Astrocyte (in vitro differentiated cells and primary cell): ENCODE data around the gene FZD7. TPM values are rescaled to one million over a fixed set of nuclear protein-coding genes. Genes with fewer than 3 reads are reported as not detected.

Experiments used
- DNase-seq: peaks from one replicate; pipeline ENCODE4 v3.0.0-alpha.2; 2010; ENCODE audit warnings: low read depth
- FAIRE-seq: peaks from 2 replicates; lab custom pipeline; 2011; peaks lifted over from hg19 to GRCh38; lab: Jason Lieb, UNC
- H2AFZ ChIP-seq: 2 replicates; pipeline ENCODE4 v1.6.0; 2012; ENCODE audit warnings: low read depth, low read length, inconsistent platforms
- H3K27ac ChIP-seq: 2 replicates; pipeline ENCODE4 v1.5.1; 2011; ENCODE audit warnings: low read depth, low read length, inconsistent platforms
- H3K27me3 ChIP-seq: 2 replicates; pipeline ENCODE4 v1.6.0; 2011; ENCODE audit warnings: low read length, inconsistent platforms; ENCODE audit not compliant: insufficient read depth
- H3K36me3 ChIP-seq: 2 replicates; pipeline ENCODE4 v1.5.1; 2011; ENCODE audit warnings: low read length, inconsistent platforms; ENCODE audit not compliant: insufficient read depth
- H3K4me1 ChIP-seq: 2 replicates; pipeline ENCODE4 v1.5.1; 2011; ENCODE audit warnings: low read length, inconsistent platforms; ENCODE audit not compliant: insufficient read depth
- H3K4me2 ChIP-seq: 2 replicates; pipeline ENCODE4 v1.6.0; 2012; ENCODE audit warnings: low read length, inconsistent platforms
- H3K4me3 ChIP-seq: 2 replicates; pipeline ENCODE4 v1.5.1; 2011; ENCODE audit warnings: low read depth, mild to moderate bottlenecking, low read length, inconsistent platforms; ENCODE audit not compliant: insufficient read depth
- H3K79me2 ChIP-seq: 2 replicates; pipeline ENCODE4 v1.6.0; 2012; ENCODE audit warnings: mild to moderate bottlenecking, low read length, inconsistent platforms; ENCODE audit not compliant: insufficient read depth
- H3K9ac ChIP-seq: 2 replicates; pipeline ENCODE4 v1.6.0; 2012; ENCODE audit warnings: mild to moderate bottlenecking, low read length, inconsistent platforms
- H3K9me3 ChIP-seq: 2 replicates; pipeline ENCODE4 v1.5.1; 2012; ENCODE audit warnings: low read depth, mild to moderate bottlenecking, low read length, inconsistent platforms; ENCODE audit not compliant: insufficient read depth
- H4K20me1 ChIP-seq: 2 replicates; pipeline ENCODE4 v1.6.0; 2012; ENCODE audit warnings: low read length, inconsistent platforms; ENCODE audit not compliant: insufficient read depth
- H3K27ac Mint-ChIP-seq: one replicate; pipeline ENCODE4 v1.8.0; 2021; ENCODE audit warnings: mild to moderate bottlenecking, mixed read lengths; ENCODE audit not compliant: unreplicated experiment
- H3K27me3 Mint-ChIP-seq: one replicate; pipeline ENCODE4 v1.8.0; 2021; ENCODE audit warnings: low read depth, mixed read lengths; ENCODE audit not compliant: unreplicated experiment
- H3K36me3 Mint-ChIP-seq: one replicate; pipeline ENCODE4 v1.8.0; 2021; ENCODE audit warnings: low read depth, mixed read lengths; ENCODE audit not compliant: unreplicated experiment
- H3K4me1 Mint-ChIP-seq: one replicate; pipeline ENCODE4 v1.8.0; 2021; ENCODE audit warnings: low read depth, mixed read lengths; ENCODE audit not compliant: unreplicated experiment
- H3K4me3 Mint-ChIP-seq: one replicate; pipeline ENCODE4 v1.8.0; 2021; ENCODE audit warnings: mild to moderate bottlenecking, moderate library complexity, mixed read lengths; ENCODE audit not compliant: unreplicated experiment
- H3K9me3 Mint-ChIP-seq: one replicate; pipeline ENCODE4 v1.8.0; 2021; ENCODE audit warnings: mild to moderate bottlenecking, mixed read lengths; ENCODE audit not compliant: unreplicated experiment
- EZH2 ChIP-seq: IDR thresholded peaks from 2 replicates; pipeline ENCODE4 v1.6.1; 2012; ENCODE audit warnings: mild to moderate bottlenecking, low read length, inconsistent platforms; ENCODE audit not compliant: insufficient read depth
- total RNA-seq: library from RNA; stranded (reverse); gene quantifications from 2 replicates; pipeline ENCODE4 v1.2.1, GENCODE V29; 2021
- TF ChIP-seq, protein P1 (sequence below): IDR thresholded peaks from 2 replicates; pipeline ENCODE4 v1.5.1; 2011; ENCODE audit warnings: low read depth, mild to moderate bottlenecking, inconsistent platforms, low read length, moderate library complexity; ENCODE audit not compliant: insufficient read depth

Gene FZD7
- total RNA-seq, 1 donor from 2014 or later, result 61.5 TPM

DNA sequence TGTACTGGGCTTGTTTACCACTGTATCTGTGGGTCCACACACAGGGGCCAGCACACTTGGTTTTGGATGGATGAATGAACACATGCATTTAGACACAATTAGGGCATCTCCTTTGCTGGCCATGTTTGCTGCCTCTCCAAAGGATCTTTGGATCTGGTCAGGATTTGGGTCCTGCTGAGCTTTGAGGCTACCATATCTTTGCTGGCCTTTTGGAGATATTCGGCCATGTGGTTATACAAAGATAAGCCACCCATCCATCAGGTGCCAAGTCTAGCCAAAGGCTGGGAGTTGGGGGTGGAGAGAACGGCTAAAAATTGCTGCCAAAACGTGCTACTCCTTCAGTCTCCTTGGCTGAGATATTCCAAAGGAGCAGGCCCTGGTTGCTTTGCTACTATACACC, 18.2 kb upstream of the FZD7 start:
- Histone ChIP-seq H4K20me1 (no peaks in the 10 kb centered on the region), H3K36me3 (no peaks in the 10 kb centered on the region), H3K4me1 (peaks cover 6% of the 10 kb centered on the region), H3K79me2 (no peaks in the 10 kb centered on the region), H3K27ac (no peak overlapping the region), H3K9ac (no peak overlapping the region), H3K9me3 (no peaks in the 10 kb centered on the region), H3K4me3 (no peak overlapping the region), H3K27me3 (no peaks in the 10 kb centered on the region), H2AFZ (no peak overlapping the region), H3K4me2 (no peak overlapping the region)
- Mint-ChIP-seq H3K9me3 (no peaks in the 10 kb centered on the region), H3K36me3 (no peaks in the 10 kb centered on the region), H3K4me3 (no peak overlapping the region), H3K27ac (no peak overlapping the region), H3K4me1 (peaks cover 4% of the 10 kb centered on the region), H3K27me3 (peaks cover 8% of the 10 kb centered on the region)
- DNase-seq (no peak), FAIRE-seq (no peak)
- TF ChIP-seq, protein P1, sequence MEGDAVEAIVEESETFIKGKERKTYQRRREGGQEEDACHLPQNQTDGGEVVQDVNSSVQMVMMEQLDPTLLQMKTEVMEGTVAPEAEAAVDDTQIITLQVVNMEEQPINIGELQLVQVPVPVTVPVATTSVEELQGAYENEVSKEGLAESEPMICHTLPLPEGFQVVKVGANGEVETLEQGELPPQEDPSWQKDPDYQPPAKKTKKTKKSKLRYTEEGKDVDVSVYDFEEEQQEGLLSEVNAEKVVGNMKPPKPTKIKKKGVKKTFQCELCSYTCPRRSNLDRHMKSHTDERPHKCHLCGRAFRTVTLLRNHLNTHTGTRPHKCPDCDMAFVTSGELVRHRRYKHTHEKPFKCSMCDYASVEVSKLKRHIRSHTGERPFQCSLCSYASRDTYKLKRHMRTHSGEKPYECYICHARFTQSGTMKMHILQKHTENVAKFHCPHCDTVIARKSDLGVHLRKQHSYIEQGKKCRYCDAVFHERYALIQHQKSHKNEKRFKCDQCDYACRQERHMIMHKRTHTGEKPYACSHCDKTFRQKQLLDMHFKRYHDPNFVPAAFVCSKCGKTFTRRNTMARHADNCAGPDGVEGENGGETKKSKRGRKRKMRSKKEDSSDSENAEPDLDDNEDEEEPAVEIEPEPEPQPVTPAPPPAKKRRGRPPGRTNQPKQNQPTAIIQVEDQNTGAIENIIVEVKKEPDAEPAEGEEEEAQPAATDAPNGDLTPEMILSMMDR, result no peak
- no peak for TF ChIP-seq EZH2

DNA sequence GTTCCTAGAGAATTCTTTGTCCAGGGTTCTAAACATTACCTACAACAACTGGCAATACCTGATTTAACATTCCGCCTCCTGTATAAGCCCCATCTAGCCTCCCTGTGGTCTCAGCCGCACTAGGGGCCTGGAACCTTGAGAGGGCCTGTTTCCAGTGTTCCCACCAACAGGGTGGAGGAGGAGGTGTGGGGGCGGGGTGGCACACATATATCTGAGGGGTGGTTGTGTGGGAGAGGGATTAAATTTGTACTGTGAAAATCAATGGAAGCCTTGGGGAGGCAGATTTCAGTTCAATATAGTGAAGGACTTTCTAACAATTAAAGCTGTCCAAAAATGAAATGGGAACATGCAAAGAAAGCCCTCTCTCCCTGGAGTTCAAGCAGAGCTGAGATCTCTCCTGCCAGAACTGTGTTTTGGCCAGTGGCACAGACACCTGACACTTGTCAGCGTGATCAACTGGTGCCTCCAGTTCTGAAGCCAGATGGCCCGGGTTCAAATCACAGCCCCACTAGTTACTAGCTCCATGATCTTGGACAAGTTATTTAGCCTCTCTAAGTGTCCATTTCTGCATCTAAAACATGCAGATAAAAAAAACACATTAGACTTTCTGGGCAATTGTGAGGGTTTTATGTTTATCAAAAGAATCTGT, 17.0 kb upstream of the FZD7 start:
- H3K9me3 Mint-ChIP-seq, result no peaks in the 10 kb centered on the region
- H3K4me2 ChIP-seq, result no peak overlapping the region
- TF ChIP-seq, protein P1, result no peak
- TF ChIP-seq EZH2, result no peak

DNA sequence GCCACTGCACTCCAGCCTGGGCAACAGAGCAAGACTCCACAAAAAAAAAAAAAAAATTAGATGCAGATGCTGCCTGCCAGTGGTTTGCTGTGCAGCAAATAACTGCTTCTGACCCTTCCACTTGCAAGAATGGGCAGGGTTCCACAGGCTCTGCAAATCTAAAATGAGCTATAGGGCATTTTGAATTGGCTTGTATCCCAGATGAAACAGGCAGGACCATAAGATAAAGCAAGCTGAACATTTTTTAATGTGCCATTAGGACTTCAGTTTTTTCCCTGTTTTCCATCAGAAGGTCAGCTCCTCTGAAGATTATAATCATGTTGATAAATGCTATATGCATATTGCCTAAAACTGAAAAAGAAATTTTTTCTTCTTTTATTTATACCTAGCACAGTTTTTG, 15.7 kb upstream of the FZD7 start:
- FAIRE-seq, result no peak
- no peak overlapping the region for H3K27ac ChIP-seq
- peaks cover 4% of the 10 kb centered on the region for H3K4me1 Mint-ChIP-seq

More for the DNA sequence above, 17.0 kb upstream of the FZD7 start:
- Histone ChIP-seq H3K9ac (no peak overlapping the region), H3K27ac (no peak overlapping the region), H3K4me3 (no peak overlapping the region), H3K27me3 (no peaks in the 10 kb centered on the region), H3K9me3 (no peaks in the 10 kb centered on the region), H3K36me3 (no peaks in the 10 kb centered on the region), H3K79me2 (no peaks in the 10 kb centered on the region), H2AFZ (no peak overlapping the region), H4K20me1 (no peaks in the 10 kb centered on the region), H3K4me1 (peaks cover 6% of the 10 kb centered on the region)
- Mint-ChIP-seq H3K4me3 (no peak overlapping the region), H3K27me3 (peaks cover 3% of the 10 kb centered on the region), H3K27ac (no peak overlapping the region), H3K36me3 (no peaks in the 10 kb centered on the region), H3K4me1 (peaks cover 4% of the 10 kb centered on the region)
- no peak for FAIRE-seq
- no peak for DNase-seq

More for the DNA sequence above, 15.7 kb upstream of the FZD7 start:
- Histone ChIP-seq H3K79me2 (no peaks in the 10 kb centered on the region), H3K9ac (no peak overlapping the region), H3K9me3 (no peaks in the 10 kb centered on the region), H3K4me2 (no peak overlapping the region), H3K4me1 (peaks cover 6% of the 10 kb centered on the region), H3K4me3 (no peak overlapping the region), H3K36me3 (no peaks in the 10 kb centered on the region), H4K20me1 (no peaks in the 10 kb centered on the region), H2AFZ (no peak overlapping the region), H3K27me3 (no peaks in the 10 kb centered on the region)
- Mint-ChIP-seq H3K4me3 (no peak overlapping the region), H3K36me3 (no peaks in the 10 kb centered on the region), H3K9me3 (no peaks in the 10 kb centered on the region), H3K27ac (no peak overlapping the region), H3K27me3 (peaks cover 3% of the 10 kb centered on the region)
- TF ChIP-seq, protein P1, result no peak
- no peak for TF ChIP-seq EZH2
- no peak for DNase-seq
